Lower lobe of right lung (tissue), 2 donors: ENCODE results near the gene NINJ2. TPM values are rescaled to one million over a fixed set of nuclear protein-coding genes. Genes with fewer than 3 reads are reported as not detected.

ENCODE experiments used
- ATAC-seq, 2 donors: fragments of 200-7000 bp; cut with Tn5 transposase; one replicate each; pipeline ENCODE4 v1.9.1; 2020 to 2022; ENCODE audit warnings: mild to moderate bottlenecking in 2 of 2, moderate library complexity in 2 of 2
- DNase-seq: peaks from one replicate; pipeline ENCODE4 v3.0.0-alpha.2; 2020
- H3K27ac ChIP-seq: fragments of 200-600 bp; one replicate; pipeline ENCODE4 v1.8.0; 2022
- H3K27me3 ChIP-seq: fragments of 200-600 bp; one replicate; pipeline ENCODE4 v1.8.0; 2022; ENCODE audit warnings: low read depth
- H3K36me3 ChIP-seq: fragments of 200-600 bp; one replicate; pipeline ENCODE4 v1.8.0; 2022; ENCODE audit warnings: mild to moderate bottlenecking
- H3K4me1 ChIP-seq: fragments of 200-600 bp; one replicate; pipeline ENCODE4 v1.8.0; 2022
- H3K4me3 ChIP-seq: fragments of 200-600 bp; one replicate; pipeline ENCODE4 v1.8.0; 2022; ENCODE audit warnings: mild to moderate bottlenecking
- H3K9me3 ChIP-seq: fragments of 200-600 bp; one replicate; pipeline ENCODE4 v1.8.0; 2022
- CTCF ChIP-seq: fragments of 200-600 bp; IDR thresholded peaks from one replicate; pipeline ENCODE4 v1.8.0; 2022; ENCODE audit warnings: antibody characterized with exemption, mild to moderate bottlenecking
- intact Hi-C: fragments of 100-400 bp; cut with DNase I; formaldehyde crosslinking; loops from one replicate; pipeline ENCODE4 v1.11.0; 2022
- total RNA-seq: library from RNA; stranded (reverse); fragmentation: NEBNext Ultra II Directional; extraction: Animal tissue kit (Norgen Biotek cat#: 25700); gene quantifications from one replicate; pipeline ENCODE4 v1.2.1, GENCODE V29; 2021
- donor health status: DM: no; HTN: yes; CAD: no; lungs with severe emphysema.

The NINJ2 gene
- total RNA-seq, 1 donor from 2014 or later: 18.1 TPM

GRCh38 chr12:553216-554000, 109.8 kb downstream of the NINJ2 start:
- H3K36me3 ChIP-seq: no peaks in the 10 kb centered on the region
- H3K4me1 ChIP-seq: peaks cover 12% of the 10 kb centered on the region
- ATAC-seq: peak in 1 of 2 donors; percentile 35
- H3K9me3 ChIP-seq: no peaks in the 10 kb centered on the region
- H3K27me3 ChIP-seq: no peaks in the 10 kb centered on the region
- TF ChIP-seq CTCF: no peak
- H3K4me3 ChIP-seq: no peak overlapping the region
- DNase-seq: no peak
- intact Hi-C loops: no loop called here
- no peak overlapping the region for H3K27ac ChIP-seq

DNA sequence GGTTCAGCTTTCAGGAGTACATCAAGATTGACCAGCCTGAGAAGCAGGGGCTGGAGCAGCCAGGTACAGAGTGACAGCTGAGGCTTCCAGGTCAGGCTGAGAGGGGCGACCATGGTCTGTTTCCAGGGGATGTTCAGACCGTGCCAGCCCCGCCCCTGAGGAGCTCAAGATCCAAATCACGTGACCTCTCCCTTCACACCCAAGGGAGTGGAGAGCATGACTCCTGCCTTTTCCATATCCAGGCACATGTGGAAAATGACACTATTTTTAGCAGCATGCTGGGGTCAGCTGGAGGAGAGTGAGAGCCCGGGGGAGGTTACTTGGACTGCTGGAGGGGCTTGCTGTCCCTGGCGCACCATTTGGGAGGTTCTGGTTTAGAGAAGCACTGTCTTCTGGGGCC, 110.8 kb downstream of the NINJ2 start:
- no peak for ATAC-seq
- intact Hi-C loops: no loop called here
- no peak overlapping the region for H3K4me3 ChIP-seq

GRCh38 chr12:550473-551260, 112.6 kb downstream of the NINJ2 start:
- intact Hi-C loops: no loop called here

More for the DNA sequence above, 110.8 kb downstream of the NINJ2 start:
- Histone ChIP-seq H3K27me3 (peaks cover 3% of the 10 kb centered on the region), H3K9me3 (no peaks in the 10 kb centered on the region), H3K36me3 (no peaks in the 10 kb centered on the region), H3K27ac (no peak overlapping the region), H3K4me1 (peaks cover 12% of the 10 kb centered on the region)
- TF ChIP-seq CTCF: no peak
- DNase-seq: no peak

GRCh38 chr12:549476-550082, 113.7 kb downstream of the NINJ2 start:
- intact Hi-C loops: no loop called here
- Histone ChIP-seq H3K27me3 (peaks cover 11% of the 10 kb centered on the region), H3K27ac (no peak overlapping the region), H3K36me3 (no peaks in the 10 kb centered on the region), H3K4me3 (no peak overlapping the region), H3K4me1 (peaks cover 18% of the 10 kb centered on the region), H3K9me3 (no peaks in the 10 kb centered on the region)
- TF ChIP-seq CTCF: no peak
- no peak for ATAC-seq
- DNase-seq: no peak

More at GRCh38 chr12:550473-551260, 112.6 kb downstream of the NINJ2 start:
- Histone ChIP-seq H3K36me3 (no peaks in the 10 kb centered on the region), H3K4me3 (no peak overlapping the region), H3K27me3 (peaks cover 11% of the 10 kb centered on the region), H3K4me1 (peaks cover 18% of the 10 kb centered on the region), H3K9me3 (no peaks in the 10 kb centered on the region), H3K27ac (no peak overlapping the region)
- no peak for TF ChIP-seq CTCF
- no peak for ATAC-seq
- no peak for DNase-seq

- H3K27ac ChIP-seq: no peak overlapping the region
These were observed 115.3 kb downstream of the NINJ2 start for GRCh38 chr12:547883-548470.

More at GRCh38 chr12:547883-548470, 115.3 kb downstream of the NINJ2 start:
- Histone ChIP-seq H3K36me3 (no peaks in the 10 kb centered on the region), H3K27me3 (peaks cover 11% of the 10 kb centered on the region), H3K4me3 (no peak overlapping the region), H3K9me3 (no peaks in the 10 kb centered on the region), H3K4me1 (peaks cover 7% of the 10 kb centered on the region)
- TF ChIP-seq CTCF: no peak
- ATAC-seq (no peak), DNase-seq (no peak)
- intact Hi-C loops: no loop called here
